NCI-H748 treated with DMSO at 0.1 percent for 48 hours (cell line): ENCODE data around the gene LRRC37A3.
"Not testable (repeated sequence)": the region's sequence is repeated elsewhere in the genome, so short reads cannot be mapped to it uniquely, and the experiment has no call there.

Experiments used
- DNase-seq: peaks from one replicate; lab custom pipeline; 2025; lab: John Stamatoyannopoulos, UW

The LRRC37A3 gene

GRCh38 chr17:64926430-64926829, 7.2 kb upstream of the LRRC37A3 start:
- DNase-seq, result not testable (repeated sequence)

GRCh38 chr17:64925244-64925643, 6.0 kb upstream of the LRRC37A3 start:
- DNase-seq, result not testable (repeated sequence)

GRCh38 chr17:64923051-64923568, 3.8 kb upstream of the LRRC37A3 start:
- not testable (repeated sequence) for DNase-seq

GRCh38 chr17:64920419-64921172, 1.3 kb upstream of the LRRC37A3 start:
- no peak for DNase-seq

GRCh38 chr17:64920026-64920418, 744 bp upstream of the LRRC37A3 start:
- no peak for DNase-seq

- DNase-seq, result not testable (repeated sequence)
Observed at GRCh38 chr17:64918842-64919288, 413 bp downstream of the LRRC37A3 start.

GRCh38 chr17:64917540-64917939, 1.7 kb downstream of the LRRC37A3 start:
- DNase-seq, result not testable (repeated sequence)

- not testable (repeated sequence) for DNase-seq
Observed at GRCh38 chr17:64915244-64915643, 4.0 kb downstream of the LRRC37A3 start.

GRCh38 chr17:64910191-64910514, 9.1 kb downstream of the LRRC37A3 start:
- not testable (repeated sequence) for DNase-seq

- DNase-seq, result not testable (repeated sequence)
Observed at GRCh38 chr17:64909511-64910190, 9.6 kb downstream of the LRRC37A3 start.

GRCh38 chr17:64904069-64904468, 15.2 kb downstream of the LRRC37A3 start:
- DNase-seq, result not testable (repeated sequence)

GRCh38 chr17:64897136-64897535, 22.1 kb downstream of the LRRC37A3 start:
- not testable (repeated sequence) for DNase-seq

- not testable (repeated sequence) for DNase-seq
Observed at GRCh38 chr17:64874210-64874609, 45.1 kb downstream of the LRRC37A3 start.

GRCh38 chr17:64847504-64848466, 71.5 kb downstream of the LRRC37A3 start:
- DNase-seq, result peak; percentile 8

- not testable (repeated sequence) for DNase-seq
Observed at GRCh38 chr17:64846892-64847291, 72.4 kb downstream of the LRRC37A3 start.

- not testable (repeated sequence) for DNase-seq
Observed at GRCh38 chr17:64843918-64844317, 75.4 kb downstream of the LRRC37A3 start.

- not testable (repeated sequence) for DNase-seq
Observed at GRCh38 chr17:64842900-64843299, 76.4 kb downstream of the LRRC37A3 start.

GRCh38 chr17:64840960-64841359, 78.3 kb downstream of the LRRC37A3 start:
- not testable (repeated sequence) for DNase-seq

- not testable (repeated sequence) for DNase-seq
Observed at GRCh38 chr17:64838513-64838912, 80.8 kb downstream of the LRRC37A3 start.

- peak; percentile 1 for DNase-seq
Observed at GRCh38 chr17:64837018-64837761, 82.1 kb downstream of the LRRC37A3 start.

GRCh38 chr17:64836623-64837017, 82.7 kb downstream of the LRRC37A3 start:
- DNase-seq, result not testable (repeated sequence)
